ENCODE results near the gene MYCT1. TPM values are rescaled to one million over a fixed set of nuclear protein-coding genes. Genes with fewer than 3 reads are reported as not detected.

Gene MYCT1
- total and polyA plus RNA-seq, 4 experiments from 2014 or later: not detected

DNA sequence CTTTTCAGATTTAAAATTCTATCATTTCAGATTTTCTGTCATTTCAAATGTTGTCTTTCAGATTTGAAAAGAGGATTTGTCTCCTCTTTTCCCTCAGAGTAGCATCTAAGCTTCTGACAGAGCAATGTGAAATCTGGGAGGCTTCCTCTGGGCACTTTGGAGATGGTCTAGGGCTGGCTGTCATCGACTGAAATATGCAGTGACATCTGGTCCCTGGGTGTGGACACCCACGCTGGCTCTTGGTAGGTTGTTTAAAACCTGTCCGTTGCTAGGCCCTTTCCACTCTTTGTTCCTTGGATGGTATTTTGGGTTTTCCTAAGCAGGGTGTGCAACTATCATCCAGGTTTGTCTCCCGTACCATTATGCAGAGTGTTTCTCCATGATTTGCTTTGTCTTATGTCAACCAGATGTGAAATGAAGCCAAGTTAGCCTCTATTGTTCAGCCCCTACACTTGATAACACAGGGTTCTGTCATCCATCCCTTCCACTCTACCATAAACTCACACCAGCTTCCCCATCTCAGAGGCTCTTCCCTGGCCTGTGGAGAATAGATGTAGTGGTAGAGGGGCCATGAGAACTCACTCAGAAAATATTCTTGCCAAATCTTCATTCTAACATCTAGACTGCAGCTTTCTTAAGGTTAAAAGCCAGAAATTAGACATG, 47.9 kb downstream of the MYCT1 start:
- ChIA-PET CTCF (ENCODE audit: partially characterized antibody) (no interaction called here), POLR2A (ENCODE audit: partially characterized antibody) (no interaction called here)
- H3K4me1 ChIP-seq (ENCODE audit: insufficient read depth, low read length): no peaks in the 10 kb centered on the region
- H3K4me1 Mint-ChIP-seq: no peaks in the 10 kb centered on the region
- peaks cover 3 to 7% of the 10 kb centered on the region in 2 donors for H3K27me3 Mint-ChIP-seq
- DNase-seq: no peak
- H3K27me3 ChIP-seq (ENCODE audit: insufficient read depth, low read length): no peaks in the 10 kb centered on the region
- H3K9me3 Mint-ChIP-seq: no peaks in the 10 kb centered on the region
- no peak overlapping the region for H3K4me3 ChIP-seq (ENCODE audit: low read length in 2 of 2)
- no peaks in the 10 kb centered on the region for H3K36me3 Mint-ChIP-seq
- no peak overlapping the region for H3K27ac ChIP-seq (ENCODE audit: low read depth, low read length)
- intact Hi-C loops (cut with micrococcal nuclease): no loop called here
- H3K27ac Mint-ChIP-seq: no peak overlapping the region
- H3K4me3 Mint-ChIP-seq: no peak overlapping the region
- H3K9me3 ChIP-seq (ENCODE audit: control insufficient read depth in 1 of 2, low read length in 2 of 2): no peaks in the 10 kb centered on the region
- no peaks in the 10 kb centered on the region for H3K36me3 ChIP-seq (ENCODE audit: insufficient read depth, low read length)

DNA sequence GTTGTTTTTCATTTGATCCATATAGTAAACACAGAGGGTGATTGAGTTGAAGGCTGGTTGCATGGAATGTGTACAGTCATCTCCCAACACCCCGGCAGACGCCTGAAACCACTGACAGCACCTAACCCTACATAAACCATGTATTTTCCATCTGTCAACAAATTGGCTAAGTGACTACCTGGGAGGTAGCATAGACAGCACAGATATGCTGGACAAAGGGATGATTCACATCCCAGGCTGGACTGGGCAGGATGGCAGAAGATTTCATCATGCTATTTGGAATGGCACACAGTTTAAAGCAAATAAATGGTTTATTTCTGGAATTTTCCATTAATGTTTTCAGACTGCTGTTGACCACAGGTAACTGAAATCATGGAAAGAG, 48.5 kb downstream of the MYCT1 start:
- POLR2A ChIA-PET (ENCODE audit: partially characterized antibody): no interaction called here
- CTCF ChIA-PET (ENCODE audit: partially characterized antibody): no interaction called here
- Mint-ChIP-seq H3K27me3 (peaks cover 3 to 7% of the 10 kb centered on the region in 2 donors), H3K36me3 (no peaks in the 10 kb centered on the region), H3K9me3 (no peaks in the 10 kb centered on the region), H3K27ac (no peak overlapping the region), H3K4me3 (no peak overlapping the region), H3K4me1 (no peaks in the 10 kb centered on the region)
- Histone ChIP-seq H3K9me3 (ENCODE audit: control insufficient read depth in 1 of 2, low read length in 2 of 2) (no peaks in the 10 kb centered on the region), H3K27me3 (ENCODE audit: insufficient read depth, low read length) (no peaks in the 10 kb centered on the region), H3K27ac (ENCODE audit: low read depth, low read length) (no peak overlapping the region), H3K36me3 (ENCODE audit: insufficient read depth, low read length) (no peaks in the 10 kb centered on the region), H3K4me1 (ENCODE audit: insufficient read depth, low read length) (no peaks in the 10 kb centered on the region), H3K4me3 (ENCODE audit: low read length in 2 of 2) (no peak overlapping the region)
- DNase-seq: no peak
- intact Hi-C loops (cut with micrococcal nuclease): no loop called here

DNA sequence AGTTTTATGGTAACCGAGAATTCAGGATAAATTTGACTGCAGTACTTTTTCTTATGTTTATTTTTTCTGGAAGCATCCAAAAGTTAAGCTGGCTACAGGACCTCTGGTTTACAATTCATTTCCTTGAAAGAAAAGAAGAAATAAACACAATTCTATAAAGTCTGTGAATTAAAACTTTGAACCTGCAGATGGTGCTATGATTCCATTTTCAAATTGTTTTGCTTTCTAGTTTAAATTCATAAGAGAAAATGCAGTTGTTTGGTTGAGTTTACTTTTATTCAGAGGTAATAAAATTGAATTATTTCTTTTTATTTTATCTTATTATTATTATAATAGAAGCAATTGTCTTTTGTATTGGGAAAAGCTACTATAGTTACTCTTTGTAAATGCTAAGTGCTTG, 51.1 kb downstream of the MYCT1 start:
- Mint-ChIP-seq H3K4me1 (no peaks in the 10 kb centered on the region), H3K27ac (no peak overlapping the region), H3K36me3 (no peaks in the 10 kb centered on the region), H3K4me3 (no peak overlapping the region), H3K9me3 (no peaks in the 10 kb centered on the region), H3K27me3 (peaks cover 3 to 4% of the 10 kb centered on the region in 2 donors)
- H3K36me3 ChIP-seq (ENCODE audit: insufficient read depth, low read length): no peaks in the 10 kb centered on the region
- no peak overlapping the region for H3K4me3 ChIP-seq (ENCODE audit: low read length in 2 of 2)
- POLR2A ChIA-PET (ENCODE audit: partially characterized antibody): no interaction called here
- H3K27me3 ChIP-seq (ENCODE audit: insufficient read depth, low read length): no peaks in the 10 kb centered on the region
- H3K9me3 ChIP-seq (ENCODE audit: control insufficient read depth in 1 of 2, low read length in 2 of 2): no peaks in the 10 kb centered on the region
- intact Hi-C loops (cut with micrococcal nuclease): no loop called here
- CTCF ChIA-PET (ENCODE audit: partially characterized antibody): no interaction called here
- H3K27ac ChIP-seq (ENCODE audit: low read depth, low read length): no peak overlapping the region
- H3K4me1 ChIP-seq (ENCODE audit: insufficient read depth, low read length): no peaks in the 10 kb centered on the region
- DNase-seq: no peak

DNA sequence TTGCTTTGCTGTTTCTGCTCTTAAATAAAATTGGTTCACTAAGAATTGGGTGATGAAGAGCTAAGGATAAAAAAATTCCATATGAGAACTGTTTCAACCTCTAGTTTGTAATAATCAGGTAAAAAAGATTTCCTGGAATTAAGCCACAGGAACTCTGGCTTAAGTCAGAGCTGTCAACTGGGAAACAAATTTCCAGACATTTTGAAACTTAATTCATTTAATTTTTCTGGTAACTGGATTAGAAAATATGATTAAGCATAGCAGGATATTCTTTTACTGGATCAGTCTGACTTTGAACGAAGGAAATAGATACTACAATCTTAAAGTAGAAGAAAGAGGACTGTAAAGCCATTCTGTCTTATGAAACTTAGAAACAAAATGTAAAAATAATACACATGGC, 51.6 kb downstream of the MYCT1 start:
- Mint-ChIP-seq H3K27ac (no peak overlapping the region), H3K9me3 (no peaks in the 10 kb centered on the region), H3K4me3 (no peak overlapping the region), H3K27me3 (peaks cover 2 to 3% of the 10 kb centered on the region in 2 donors), H3K36me3 (no peaks in the 10 kb centered on the region), H3K4me1 (no peaks in the 10 kb centered on the region)
- H3K9me3 ChIP-seq (ENCODE audit: control insufficient read depth in 1 of 2, low read length in 2 of 2): no peaks in the 10 kb centered on the region
- POLR2A ChIA-PET (ENCODE audit: partially characterized antibody): no interaction called here
- H3K27ac ChIP-seq (ENCODE audit: low read depth, low read length): no peak overlapping the region
- no peak overlapping the region for H3K4me3 ChIP-seq (ENCODE audit: low read length in 2 of 2)
- intact Hi-C loops (cut with micrococcal nuclease): no loop called here
- no peak for DNase-seq
- CTCF ChIA-PET (ENCODE audit: partially characterized antibody): no interaction called here
- no peaks in the 10 kb centered on the region for H3K27me3 ChIP-seq (ENCODE audit: insufficient read depth, low read length)
- no peaks in the 10 kb centered on the region for H3K4me1 ChIP-seq (ENCODE audit: insufficient read depth, low read length)
- H3K36me3 ChIP-seq (ENCODE audit: insufficient read depth, low read length): no peaks in the 10 kb centered on the region

DNA sequence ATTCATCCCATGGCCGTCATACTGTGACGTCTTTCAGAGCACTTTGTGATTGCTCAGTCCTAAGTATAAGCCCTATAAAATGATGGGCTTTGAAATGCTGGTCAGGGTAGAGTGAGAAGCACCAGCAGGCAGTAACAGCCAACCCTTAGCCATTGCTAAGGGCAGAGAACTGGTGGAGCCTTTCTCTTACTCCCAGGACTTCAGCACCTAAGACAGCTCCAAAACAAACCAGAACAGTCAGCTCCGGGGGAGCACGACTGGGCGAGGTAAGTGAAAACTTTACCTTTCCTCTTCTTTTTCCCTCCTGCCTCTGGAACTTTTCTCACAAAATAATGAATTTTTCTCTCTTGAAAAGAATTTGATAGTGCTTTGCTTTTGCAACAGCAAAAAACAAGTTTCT, 53.0 kb downstream of the MYCT1 start, which contains the start of gene VIP:
Gene VIP (plus strand): TSS at position 104 of the 400 bp plus-strand sequence. CDS start 1,381 bp downstream, outside the sequence.
- Mint-ChIP-seq H3K4me1 (no peaks in the 10 kb centered on the region), H3K36me3 (no peaks in the 10 kb centered on the region), H3K9me3 (no peaks in the 10 kb centered on the region), H3K4me3 (no peak within 1 kb of the TSS), H3K27me3 (peaks cover 0 to 1% of the 10 kb centered on the region in 2 donors), H3K27ac (no peak within 1 kb of the TSS)
- ChIA-PET POLR2A (ENCODE audit: partially characterized antibody) (no interaction called here), CTCF (ENCODE audit: partially characterized antibody) (no interaction called here)
- intact Hi-C loops (cut with micrococcal nuclease): no loop called here
- no peaks in the 10 kb centered on the region for H3K9me3 ChIP-seq (ENCODE audit: control insufficient read depth in 1 of 2, low read length in 2 of 2)
- no peak for DNase-seq
- no peaks in the 10 kb centered on the region for H3K4me1 ChIP-seq (ENCODE audit: insufficient read depth, low read length)
- no peak within 1 kb of the TSS for H3K4me3 ChIP-seq (ENCODE audit: low read length in 2 of 2)
- H3K27ac ChIP-seq (ENCODE audit: low read depth, low read length): no peak within 1 kb of the TSS
- H3K27me3 ChIP-seq (ENCODE audit: insufficient read depth, low read length): no peaks in the 10 kb centered on the region
- no peaks in the 10 kb centered on the region for H3K36me3 ChIP-seq (ENCODE audit: insufficient read depth, low read length)

DNA sequence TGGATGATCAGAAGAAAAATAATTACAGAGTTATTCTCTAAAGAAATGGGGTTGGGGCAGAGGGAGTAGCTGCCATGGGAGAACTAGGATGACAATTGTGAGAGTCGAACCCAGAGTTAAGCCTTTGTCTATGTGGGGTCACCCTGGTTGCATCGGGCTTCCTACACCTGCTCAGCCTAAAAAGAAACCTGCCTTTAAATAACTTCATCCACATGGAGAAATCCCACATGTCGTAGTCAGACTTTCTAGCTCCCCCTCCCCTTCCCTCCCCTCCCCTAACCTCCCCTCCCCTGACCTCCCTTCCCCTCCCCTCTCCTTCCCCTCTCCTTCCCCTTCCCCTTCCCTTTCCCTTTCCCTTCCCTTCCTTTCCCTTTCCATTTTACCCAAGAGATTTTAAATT, 67.6 kb downstream of the MYCT1 start:
- DNase-seq: no peak
- H3K9me3 Mint-ChIP-seq: no peaks in the 10 kb centered on the region
- H3K4me3 Mint-ChIP-seq: no peak overlapping the region
- H3K27ac ChIP-seq (ENCODE audit: low read depth, low read length): no peak overlapping the region
- no peaks in the 10 kb centered on the region for H3K27me3 Mint-ChIP-seq
- no peaks in the 10 kb centered on the region for H3K4me1 ChIP-seq (ENCODE audit: insufficient read depth, low read length)
- POLR2A ChIA-PET (ENCODE audit: partially characterized antibody): no interaction called here
- no peaks in the 10 kb centered on the region for H3K36me3 Mint-ChIP-seq
- no peaks in the 10 kb centered on the region for H3K4me1 Mint-ChIP-seq
- no peak overlapping the region for H3K27ac Mint-ChIP-seq
- H3K36me3 ChIP-seq (ENCODE audit: insufficient read depth, low read length): no peaks in the 10 kb centered on the region
- H3K27me3 ChIP-seq (ENCODE audit: insufficient read depth, low read length): no peaks in the 10 kb centered on the region
- H3K9me3 ChIP-seq (ENCODE audit: control insufficient read depth in 1 of 2, low read length in 2 of 2): no peaks in the 10 kb centered on the region
- no peak overlapping the region for H3K4me3 ChIP-seq (ENCODE audit: low read length in 2 of 2)
- intact Hi-C loops (cut with micrococcal nuclease): no loop called here
- CTCF ChIA-PET (ENCODE audit: partially characterized antibody): no interaction called here

DNA sequence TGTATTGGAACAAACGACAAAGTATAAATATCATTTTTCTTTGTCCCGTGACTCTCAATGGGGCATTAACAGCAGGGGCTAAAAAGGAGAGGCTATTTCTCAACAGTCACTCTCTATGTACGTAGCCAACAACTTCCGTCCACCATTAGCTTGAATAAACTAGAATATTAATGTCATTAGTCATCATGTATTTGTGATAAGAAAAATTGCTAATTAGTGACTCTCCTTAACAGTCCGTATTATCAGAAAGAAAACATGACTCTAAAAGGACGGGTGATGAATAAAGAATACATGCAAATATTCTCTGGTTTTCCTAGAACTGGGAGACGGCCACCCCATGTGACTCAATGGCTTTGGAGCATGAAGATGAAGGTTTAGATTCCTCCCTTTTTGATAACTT, 71.5 kb downstream of the MYCT1 start:
- no peaks in the 10 kb centered on the region for H3K4me1 ChIP-seq (ENCODE audit: insufficient read depth, low read length)
- H3K4me1 Mint-ChIP-seq: no peaks in the 10 kb centered on the region
- no peak overlapping the region for H3K4me3 Mint-ChIP-seq
- CTCF ChIA-PET (ENCODE audit: partially characterized antibody): no interaction called here
- POLR2A ChIA-PET (ENCODE audit: partially characterized antibody): no interaction called here
- intact Hi-C loops (cut with micrococcal nuclease): no loop called here
- no peaks in the 10 kb centered on the region for H3K9me3 Mint-ChIP-seq
- no peak overlapping the region for H3K27ac Mint-ChIP-seq
- no peak for DNase-seq
- H3K36me3 ChIP-seq (ENCODE audit: insufficient read depth, low read length): no peaks in the 10 kb centered on the region
- H3K27me3 Mint-ChIP-seq: no peaks in the 10 kb centered on the region
- no peak overlapping the region for H3K27ac ChIP-seq (ENCODE audit: low read depth, low read length)
- no peaks in the 10 kb centered on the region for H3K27me3 ChIP-seq (ENCODE audit: insufficient read depth, low read length)
- no peak overlapping the region for H3K4me3 ChIP-seq (ENCODE audit: low read length in 2 of 2)
- no peaks in the 10 kb centered on the region for H3K36me3 Mint-ChIP-seq
- H3K9me3 ChIP-seq (ENCODE audit: control insufficient read depth in 1 of 2, low read length in 2 of 2): no peaks in the 10 kb centered on the region

DNA sequence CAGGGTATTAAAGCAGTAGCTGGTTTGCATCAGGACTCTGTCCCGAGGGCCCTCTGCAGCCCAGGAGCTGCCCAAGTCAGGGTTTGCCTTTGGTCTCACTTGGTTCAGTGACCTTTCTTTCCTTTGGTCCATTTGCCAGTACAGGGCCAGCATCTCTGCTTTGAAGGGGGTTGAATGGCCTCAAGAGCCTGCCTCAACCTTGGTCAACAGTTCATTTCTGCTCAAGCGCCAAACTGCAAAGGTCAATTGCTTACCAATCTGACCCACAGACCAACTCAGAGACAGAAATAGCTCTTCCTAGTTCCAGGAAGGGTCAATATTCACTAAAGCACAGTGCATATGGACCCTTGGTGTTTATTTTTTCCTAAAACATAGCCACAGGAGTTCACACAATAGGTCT, 72.3 kb downstream of the MYCT1 start:
- DNase-seq: no peak
- H3K27me3 ChIP-seq (ENCODE audit: insufficient read depth, low read length): no peaks in the 10 kb centered on the region
- Mint-ChIP-seq H3K27me3 (no peaks in the 10 kb centered on the region), H3K36me3 (no peaks in the 10 kb centered on the region), H3K4me3 (no peak overlapping the region), H3K4me1 (no peaks in the 10 kb centered on the region), H3K9me3 (no peaks in the 10 kb centered on the region), H3K27ac (no peak overlapping the region)
- H3K4me3 ChIP-seq (ENCODE audit: low read length in 2 of 2): no peak overlapping the region
- ChIA-PET CTCF (ENCODE audit: partially characterized antibody) (no interaction called here), POLR2A (ENCODE audit: partially characterized antibody) (no interaction called here)
- H3K36me3 ChIP-seq (ENCODE audit: insufficient read depth, low read length): no peaks in the 10 kb centered on the region
- no peaks in the 10 kb centered on the region for H3K9me3 ChIP-seq (ENCODE audit: control insufficient read depth in 1 of 2, low read length in 2 of 2)
- H3K4me1 ChIP-seq (ENCODE audit: insufficient read depth, low read length): no peaks in the 10 kb centered on the region
- H3K27ac ChIP-seq (ENCODE audit: low read depth, low read length): no peak overlapping the region
- intact Hi-C loops (cut with micrococcal nuclease): no loop called here
